ENCODE results near the gene TNS3. TPM values are rescaled to one million over a fixed set of nuclear protein-coding genes. Genes with fewer than 3 reads are reported as not detected.

The TNS3 gene
- total RNA-seq, 4 donors from 2014 or later = 70.9 to 112 (median 98.6) TPM

- no peak for DNase-seq (ENCODE audit: low spot score)
- ATAC-seq (ENCODE audit: low FRiP score) = no peak
- TF ChIP-seq, protein P1, sequence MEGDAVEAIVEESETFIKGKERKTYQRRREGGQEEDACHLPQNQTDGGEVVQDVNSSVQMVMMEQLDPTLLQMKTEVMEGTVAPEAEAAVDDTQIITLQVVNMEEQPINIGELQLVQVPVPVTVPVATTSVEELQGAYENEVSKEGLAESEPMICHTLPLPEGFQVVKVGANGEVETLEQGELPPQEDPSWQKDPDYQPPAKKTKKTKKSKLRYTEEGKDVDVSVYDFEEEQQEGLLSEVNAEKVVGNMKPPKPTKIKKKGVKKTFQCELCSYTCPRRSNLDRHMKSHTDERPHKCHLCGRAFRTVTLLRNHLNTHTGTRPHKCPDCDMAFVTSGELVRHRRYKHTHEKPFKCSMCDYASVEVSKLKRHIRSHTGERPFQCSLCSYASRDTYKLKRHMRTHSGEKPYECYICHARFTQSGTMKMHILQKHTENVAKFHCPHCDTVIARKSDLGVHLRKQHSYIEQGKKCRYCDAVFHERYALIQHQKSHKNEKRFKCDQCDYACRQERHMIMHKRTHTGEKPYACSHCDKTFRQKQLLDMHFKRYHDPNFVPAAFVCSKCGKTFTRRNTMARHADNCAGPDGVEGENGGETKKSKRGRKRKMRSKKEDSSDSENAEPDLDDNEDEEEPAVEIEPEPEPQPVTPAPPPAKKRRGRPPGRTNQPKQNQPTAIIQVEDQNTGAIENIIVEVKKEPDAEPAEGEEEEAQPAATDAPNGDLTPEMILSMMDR (IDR thresholded peaks at IDR 0.05) = no peak
These were observed 249.0 kb downstream of the TNS3 start for GRCh38 chr7:47332681-47333553.

- DNase-seq (ENCODE audit: low spot score) = no peak
- no peak for ATAC-seq (ENCODE audit: low FRiP score)
- TF ChIP-seq, protein P1 (IDR thresholded peaks at IDR 0.05) = no peak
These were observed 249.7 kb downstream of the TNS3 start for GRCh38 chr7:47332213-47332612.

DNA sequence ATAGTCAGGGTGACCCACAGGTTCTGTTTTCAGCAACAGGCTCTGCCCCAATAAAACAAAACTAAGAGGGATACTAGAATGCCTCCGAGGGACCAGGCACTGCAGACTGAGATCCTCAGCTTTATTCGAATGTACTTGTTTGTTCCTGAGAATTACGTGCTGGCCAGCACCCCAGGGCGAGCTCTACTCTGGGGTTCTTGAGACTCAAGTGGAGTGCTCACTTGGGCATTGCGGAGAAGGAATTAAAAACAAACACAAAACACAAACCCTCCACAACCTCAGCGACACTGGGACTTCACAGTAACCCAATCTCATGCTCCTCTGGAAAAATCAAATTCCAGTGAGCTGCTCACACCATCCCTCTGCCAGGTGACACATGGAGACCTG, 250.7 kb downstream of the TNS3 start:
- TF ChIP-seq, protein P1 (IDR thresholded peaks at IDR 0.05) = no peak
- ATAC-seq (ENCODE audit: low FRiP score) (no peak), DNase-seq (ENCODE audit: low spot score) (no peak)

DNA sequence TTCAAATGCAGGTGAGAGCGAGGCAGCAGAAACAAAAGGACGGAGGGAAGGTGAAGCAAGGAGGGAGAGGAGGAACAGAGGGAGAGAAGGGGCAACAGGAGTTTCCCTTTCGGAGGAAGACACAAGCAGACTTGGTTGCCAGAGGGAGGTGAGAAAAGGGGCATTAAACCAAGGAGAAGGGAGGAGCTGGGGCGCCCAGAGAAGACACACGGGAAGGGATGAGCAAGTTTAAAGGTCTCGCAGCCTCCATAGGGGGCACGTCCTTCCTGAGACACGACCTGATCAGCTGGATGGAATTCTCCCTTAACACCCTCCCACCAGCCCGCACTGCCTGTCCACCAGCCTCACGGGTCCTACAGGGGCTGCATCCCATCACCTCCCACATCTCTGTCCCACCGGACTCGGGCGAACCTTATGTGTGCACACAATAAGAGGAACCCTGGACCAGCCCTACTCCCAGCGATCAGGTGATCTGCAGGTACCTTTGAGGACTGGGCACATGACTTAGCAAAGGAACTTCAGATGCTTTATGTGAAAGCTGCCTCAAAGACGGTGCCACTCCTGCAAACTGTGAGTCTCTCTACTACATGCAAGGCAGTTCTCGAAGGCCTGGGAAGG, 251.2 kb downstream of the TNS3 start:
- no peak for DNase-seq (ENCODE audit: low spot score)

DNA sequence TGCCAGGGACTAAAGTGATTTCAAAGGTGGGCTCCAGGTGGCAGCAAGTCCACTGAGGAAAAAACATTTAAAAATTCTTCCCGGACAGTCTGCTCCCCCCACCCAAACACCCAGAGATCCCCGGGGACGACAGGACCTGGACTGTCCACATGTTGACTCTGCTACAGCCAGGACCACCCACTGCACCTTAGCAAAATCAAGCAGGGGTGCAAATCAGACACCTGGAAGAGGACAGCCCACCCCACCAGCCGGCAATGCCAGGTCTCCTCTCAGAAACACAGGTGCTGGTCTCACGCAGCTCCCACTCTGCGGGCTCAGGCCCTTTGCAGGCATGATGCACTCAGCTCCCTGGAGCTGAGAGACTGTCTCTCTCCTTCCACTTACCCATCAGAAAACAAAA, 251.9 kb downstream of the TNS3 start:
- no peak for DNase-seq (ENCODE audit: low spot score)

More for the DNA sequence above, 251.2 kb downstream of the TNS3 start:
- TF ChIP-seq, protein P1 (IDR thresholded peaks at IDR 0.05) = no peak
- ATAC-seq (ENCODE audit: low FRiP score) = no peak

GRCh38 chr7:47329320-47329926, 252.5 kb downstream of the TNS3 start:
- DNase-seq (ENCODE audit: low spot score) = no peak
- TF ChIP-seq, protein P1 (IDR thresholded peaks at IDR 0.05) = no peak
- ATAC-seq (ENCODE audit: low FRiP score) = no peak

More for the DNA sequence above, 251.9 kb downstream of the TNS3 start:
- TF ChIP-seq, protein P1 (IDR thresholded peaks at IDR 0.05) = no peak
- no peak for ATAC-seq (ENCODE audit: low FRiP score)

All from omental fat pad (tissue), 4 donors.